GDM1 (cell line): ENCODE measurements around the gene DUSP2.
"Not testable (repeated sequence)": the region's sequence is repeated elsewhere in the genome, so short reads cannot be mapped to it uniquely, and the experiment has no call there.

Experiments
- DNase-seq: peaks from one replicate; lab custom pipeline; 2025; lab: John Stamatoyannopoulos, UW

Gene DUSP2

DNA sequence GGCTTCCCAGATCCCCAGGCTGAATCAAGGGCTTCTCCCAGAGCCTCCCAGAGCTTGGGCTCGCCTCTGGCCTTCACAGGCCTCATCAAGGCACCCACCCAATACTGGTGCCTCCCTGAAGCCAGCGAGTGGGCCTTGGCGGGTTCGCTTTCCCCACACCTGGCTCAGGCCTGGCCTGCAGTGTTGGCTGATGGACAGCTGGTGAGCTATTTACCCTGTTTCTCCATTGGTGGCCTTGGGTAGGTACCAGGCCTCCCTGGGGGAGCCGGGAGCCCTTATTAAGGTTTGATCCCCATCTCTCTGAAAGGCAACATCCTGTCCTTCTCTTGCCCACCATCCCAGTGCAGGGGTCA, 18.2 kb upstream of the DUSP2 start:
- DNase-seq = no peak

DNA sequence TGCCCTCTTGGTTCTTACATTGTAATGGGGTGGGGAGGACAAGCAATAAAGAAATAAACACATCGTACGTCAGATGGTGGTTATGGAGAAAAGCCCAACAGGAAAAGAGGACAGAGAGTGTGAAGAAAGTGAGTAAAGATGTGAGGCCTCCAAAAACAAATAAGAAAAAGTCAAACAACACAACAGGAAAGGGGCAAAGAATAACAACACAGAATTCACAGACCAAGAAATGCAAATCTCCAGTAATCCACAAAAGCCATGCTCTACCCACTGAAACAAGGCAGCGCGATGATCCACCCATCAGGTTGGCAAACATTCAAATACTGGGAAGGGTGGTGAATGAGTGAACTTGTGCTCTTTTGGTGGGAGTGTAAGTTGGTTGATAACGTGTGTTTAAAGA, 16.7 kb upstream of the DUSP2 start:
- DNase-seq = no peak

GRCh38 chr2:96160366-96160765, 15.1 kb upstream of the DUSP2 start:
- not testable (repeated sequence) for DNase-seq

GRCh38 chr2:96159084-96159830, 14.0 kb upstream of the DUSP2 start:
- no peak for DNase-seq

GRCh38 chr2:96158554-96158940, 13.3 kb upstream of the DUSP2 start:
- no peak for DNase-seq

GRCh38 chr2:96157649-96158553, 12.7 kb upstream of the DUSP2 start:
- DNase-seq = no peak

DNA sequence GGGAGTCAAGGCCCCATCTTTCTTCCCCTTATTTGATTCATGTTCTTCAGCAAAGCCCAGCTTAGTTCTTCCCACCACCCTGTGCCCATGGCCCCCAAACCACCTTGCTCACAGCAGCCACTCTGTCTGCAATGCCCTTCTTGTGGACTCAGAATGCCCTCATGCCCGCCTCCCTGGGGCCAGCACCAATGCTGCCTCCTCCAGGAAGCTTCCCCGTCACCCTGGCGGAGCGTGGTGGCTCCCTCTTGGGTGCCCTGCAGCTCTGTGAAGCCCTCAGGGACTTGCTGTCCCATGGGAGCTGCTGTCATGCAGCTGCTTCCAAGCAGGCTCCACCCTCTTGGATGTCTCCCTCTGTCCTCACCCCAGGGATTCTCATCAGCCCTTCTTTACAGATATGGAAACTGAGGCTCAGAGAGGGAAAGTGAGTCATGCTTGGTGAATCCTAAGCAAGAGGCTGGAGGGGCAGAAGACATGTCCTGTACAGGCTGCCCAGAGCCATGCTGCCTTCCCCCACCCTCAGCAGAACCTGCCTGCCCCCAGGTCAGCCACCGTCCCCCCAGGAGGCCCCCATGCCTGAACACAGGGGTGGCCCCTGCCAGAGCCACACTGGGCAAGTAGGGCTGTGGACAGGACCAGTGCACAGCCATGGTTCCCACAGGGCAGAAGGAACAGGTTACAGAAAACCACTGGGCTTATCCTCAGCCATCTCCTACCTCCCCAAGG, 11.8 kb upstream of the DUSP2 start:
- no peak for DNase-seq

DNA sequence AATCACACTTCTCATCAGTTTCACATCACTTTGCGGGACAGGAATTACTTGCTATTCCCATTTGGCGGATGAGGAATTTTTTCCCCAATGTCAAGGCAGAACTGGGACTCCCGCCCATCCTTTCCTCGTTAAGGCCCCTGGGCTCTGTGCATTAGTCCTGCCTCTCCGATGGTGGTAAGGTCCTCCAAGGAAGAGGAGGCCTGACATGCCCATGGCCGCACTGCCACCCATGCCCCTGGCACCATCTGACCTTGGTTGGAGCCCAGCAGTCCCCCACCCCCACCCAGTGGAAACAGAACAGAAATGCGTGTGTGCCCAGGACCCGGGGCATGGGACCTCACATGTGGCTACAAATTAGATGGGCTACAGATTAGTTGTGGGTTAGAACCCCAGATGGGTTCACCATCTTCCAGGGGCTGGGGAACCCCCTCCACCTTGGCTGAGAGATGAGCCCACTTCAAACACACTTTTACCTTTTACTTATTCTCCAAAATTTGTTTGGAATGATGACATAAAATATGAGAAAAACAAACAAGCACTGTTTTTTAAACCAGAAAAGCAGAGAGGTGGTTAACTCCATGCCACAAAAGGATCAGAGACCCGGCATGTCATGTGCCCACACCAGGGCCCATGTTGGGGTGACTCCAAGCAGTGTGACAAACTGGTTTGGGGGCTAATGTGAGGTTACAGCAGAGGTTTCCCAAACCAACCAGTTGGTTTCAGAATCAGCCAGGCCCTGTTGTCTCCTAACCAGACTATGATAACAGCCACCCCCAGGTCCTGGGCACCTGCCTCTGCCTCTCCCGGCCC, 11.0 kb upstream of the DUSP2 start:
- no peak for DNase-seq

GRCh38 chr2:96154506-96155380, 9.5 kb upstream of the DUSP2 start:
- no peak for DNase-seq

DNA sequence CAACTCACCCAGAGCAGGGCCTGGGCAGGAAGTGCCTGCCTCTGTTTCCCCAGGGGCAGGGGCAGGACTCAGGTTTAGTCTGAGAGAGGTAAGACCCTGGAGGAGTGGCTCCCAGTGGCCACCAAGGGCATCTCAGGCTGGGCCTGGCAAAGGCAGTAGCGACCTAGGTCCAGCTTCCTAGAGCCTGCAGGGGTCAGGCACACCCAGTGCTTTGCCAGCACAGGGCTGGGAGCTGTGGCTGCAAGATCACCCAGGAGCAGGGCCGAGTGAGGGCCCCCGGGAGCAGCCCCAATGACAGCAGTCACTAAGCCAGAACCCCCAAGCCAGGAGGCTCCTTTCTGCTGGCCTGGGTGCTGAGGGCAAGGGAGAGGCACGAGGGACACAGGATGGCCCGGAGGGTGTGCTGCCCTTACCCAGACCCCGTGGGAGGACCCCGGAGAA, 8.8 kb upstream of the DUSP2 start:
- DNase-seq = no peak

- DNase-seq = no peak
These were observed 8.1 kb upstream of the DUSP2 start for GRCh38 chr2:96153291-96153713.

GRCh38 chr2:96152304-96153161, 7.3 kb upstream of the DUSP2 start:
- DNase-seq = no peak

DNA sequence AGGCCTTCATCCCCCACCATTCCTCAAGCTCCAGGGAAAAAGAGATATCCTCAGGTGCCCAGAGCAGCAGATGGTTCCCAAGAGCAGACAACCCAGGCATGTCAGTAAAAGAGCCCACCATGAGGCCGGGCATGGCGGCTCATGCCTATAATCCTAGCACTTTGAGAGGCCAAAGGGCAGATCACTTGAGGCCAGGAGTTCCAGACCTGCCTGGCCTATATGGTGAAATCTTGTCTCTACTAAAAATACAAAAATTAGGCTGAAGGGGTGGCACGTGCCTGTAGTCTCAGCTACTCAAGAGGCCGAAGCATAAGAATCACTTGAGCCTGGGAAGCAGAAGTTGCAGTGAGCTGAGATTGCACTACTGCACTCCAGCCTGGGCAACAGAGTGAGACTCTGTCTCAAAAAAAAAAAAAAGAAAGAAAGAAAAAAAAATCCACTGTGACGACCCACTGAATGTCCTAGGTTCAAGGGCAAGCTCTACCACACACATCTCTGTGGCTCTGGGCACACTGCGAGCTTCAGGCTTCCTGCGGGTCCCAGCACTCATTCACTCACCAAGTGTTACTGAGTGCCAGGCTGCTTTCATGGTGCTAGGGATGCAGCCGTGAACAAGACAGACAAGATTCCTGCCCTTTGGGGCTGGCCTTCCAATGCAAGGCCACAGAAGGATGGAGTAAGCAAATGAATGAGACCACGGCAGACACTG, 6.5 kb upstream of the DUSP2 start:
- DNase-seq = no peak

DNA sequence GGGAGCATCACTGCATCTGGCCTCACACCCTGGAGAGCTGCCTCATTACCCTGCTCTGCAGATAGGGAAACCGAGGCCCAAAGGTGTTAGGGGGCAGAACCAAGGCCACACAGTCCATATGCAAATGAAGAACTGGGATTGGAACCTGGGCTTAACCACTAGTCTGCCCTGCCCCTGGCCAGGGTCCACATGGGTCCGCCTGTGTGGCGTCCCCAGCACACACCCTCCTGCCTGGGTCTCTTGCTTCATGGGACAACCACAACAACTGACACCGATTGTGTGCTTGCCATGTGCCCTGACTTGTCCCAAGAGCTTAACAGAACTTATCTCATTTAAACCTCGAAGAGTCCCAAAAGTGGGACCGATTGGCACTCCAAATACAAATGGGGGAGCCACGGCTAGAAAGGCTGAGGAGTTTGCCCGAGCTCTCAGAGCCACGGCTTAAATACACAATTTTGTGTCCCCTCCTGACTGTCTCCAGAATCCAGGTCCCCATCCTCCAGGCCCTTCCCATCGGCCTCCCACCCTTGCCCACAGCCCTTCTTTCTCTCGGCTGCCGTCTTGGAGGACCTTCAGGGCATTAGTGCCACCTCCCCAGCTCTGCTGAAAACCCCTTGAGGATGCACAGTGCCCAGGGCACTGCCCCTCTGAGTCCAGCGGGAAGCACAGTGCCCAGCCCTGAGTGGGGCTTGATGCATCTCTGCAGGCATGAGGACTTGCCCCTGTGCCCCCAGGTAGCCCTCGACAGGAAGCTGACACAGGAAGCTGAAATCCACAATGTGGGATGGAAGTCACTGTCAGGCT, 5.8 kb upstream of the DUSP2 start:
- no peak for DNase-seq

GRCh38 chr2:96150007-96150640, 4.9 kb upstream of the DUSP2 start:
- DNase-seq = no peak

GRCh38 chr2:96148410-96149217, 3.4 kb upstream of the DUSP2 start:
- peak; percentile 75 for DNase-seq
